GM21576 (cell line): Measurements from ENCODE around the gene MLLT3.

ENCODE experiments used
- ATAC-seq: cut with Tn5 transposase; IDR thresholded peaks from one replicate; pipeline ENCODE4 v1.9.1; 2021; ENCODE audit warnings: mild to moderate bottlenecking, moderate library complexity; ENCODE audit not compliant: unreplicated experiment

Gene MLLT3

DNA sequence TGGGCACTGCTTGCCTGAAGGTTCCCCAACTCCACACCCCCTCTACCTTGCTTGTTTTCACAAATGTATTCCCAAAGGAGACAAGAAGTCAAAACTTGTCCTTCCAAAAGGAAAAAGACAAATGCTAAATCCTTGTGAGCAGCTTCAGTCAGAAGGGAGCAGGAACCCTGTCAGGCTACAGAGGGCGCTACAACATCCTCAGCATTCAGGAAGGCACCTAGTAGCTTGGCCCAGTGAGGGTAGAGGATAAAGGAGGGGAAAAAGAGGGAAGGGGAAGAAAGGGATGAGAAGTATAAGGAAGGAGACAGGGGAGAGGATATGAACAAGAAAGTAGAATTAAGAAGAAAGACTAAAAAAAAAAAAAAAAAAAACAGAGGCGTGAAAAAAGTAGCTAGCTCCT lies 97.5 kb downstream of the MLLT3 start:
- ATAC-seq = no peak

GRCh38 chr9:20518737-20519136 lies 103.6 kb downstream of the MLLT3 start:
- ATAC-seq = no peak

DNA sequence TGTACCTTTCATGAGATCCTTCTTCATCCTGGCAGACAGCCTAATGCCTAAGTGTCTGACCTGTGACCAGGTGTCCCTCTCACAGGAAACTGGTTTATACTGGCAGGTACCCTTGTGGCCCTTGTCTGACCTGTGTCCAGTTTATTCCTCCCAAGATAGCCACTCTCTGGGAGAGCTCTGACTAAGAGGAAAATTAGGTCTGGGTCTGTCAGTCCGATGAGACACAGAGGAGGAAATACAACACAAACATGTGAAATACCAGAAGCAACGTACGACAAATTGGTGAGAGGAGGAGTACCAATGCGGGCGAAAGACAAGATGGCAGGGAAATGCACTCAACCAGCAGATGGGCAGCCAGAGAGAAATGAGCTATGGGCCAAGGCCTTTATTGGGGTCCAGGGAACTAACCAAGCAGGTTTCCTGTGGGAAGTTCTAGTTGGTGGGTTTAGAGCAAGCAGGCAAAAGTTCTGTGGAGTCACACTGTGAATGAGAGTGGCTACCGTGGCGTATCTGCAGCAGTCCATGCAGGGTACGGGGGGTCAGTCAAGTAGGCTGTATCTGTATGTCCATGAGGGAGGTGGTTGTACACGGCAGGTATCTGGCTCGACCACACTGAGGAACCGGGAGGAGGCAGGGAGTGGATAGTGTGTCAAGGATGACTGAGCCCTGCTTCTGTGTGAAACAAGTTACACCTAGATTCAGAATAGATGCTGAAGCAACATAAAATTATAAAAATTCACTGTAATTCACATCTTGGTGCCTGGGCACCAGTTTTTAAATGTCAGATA lies 109.0 kb downstream of the MLLT3 start:
- ATAC-seq = no peak

DNA sequence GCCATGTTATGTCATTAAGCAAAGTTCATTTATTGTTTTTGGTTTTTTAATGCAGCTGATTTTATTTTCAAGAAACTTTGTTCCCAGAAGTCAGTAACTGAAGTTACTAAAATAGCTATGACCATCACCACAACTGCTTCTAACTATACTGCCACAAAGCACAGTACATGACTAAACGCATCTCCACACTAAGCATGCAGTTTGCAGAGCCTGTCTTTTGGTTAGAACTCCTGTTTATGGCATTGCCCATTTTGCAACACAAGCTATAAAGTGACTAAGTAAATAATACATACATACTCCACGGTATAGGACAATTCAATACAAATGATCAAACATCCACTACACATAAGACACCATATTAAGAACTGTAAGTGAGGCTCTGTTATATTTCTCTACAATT lies 109.7 kb downstream of the MLLT3 start:
- ATAC-seq = no peak

DNA sequence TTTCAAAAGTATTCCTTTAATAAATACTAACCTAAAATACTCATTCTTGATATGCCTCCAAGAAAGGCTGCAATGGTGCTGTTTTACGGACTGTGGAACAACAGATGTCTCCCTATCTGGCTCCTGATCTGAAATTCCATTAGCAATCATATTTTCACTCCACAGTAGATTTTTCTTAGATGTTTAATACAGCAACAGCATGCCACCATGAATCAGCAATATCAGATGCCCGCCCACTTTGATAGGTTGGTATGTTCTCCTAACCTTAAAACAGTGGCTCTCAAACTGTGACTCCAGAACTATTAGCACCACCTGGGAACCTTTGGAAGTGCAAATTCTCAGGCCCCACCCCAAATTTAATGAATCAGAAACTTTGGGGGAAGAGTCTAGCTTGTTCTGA lies 110.2 kb downstream of the MLLT3 start:
- ATAC-seq = no peak

DNA sequence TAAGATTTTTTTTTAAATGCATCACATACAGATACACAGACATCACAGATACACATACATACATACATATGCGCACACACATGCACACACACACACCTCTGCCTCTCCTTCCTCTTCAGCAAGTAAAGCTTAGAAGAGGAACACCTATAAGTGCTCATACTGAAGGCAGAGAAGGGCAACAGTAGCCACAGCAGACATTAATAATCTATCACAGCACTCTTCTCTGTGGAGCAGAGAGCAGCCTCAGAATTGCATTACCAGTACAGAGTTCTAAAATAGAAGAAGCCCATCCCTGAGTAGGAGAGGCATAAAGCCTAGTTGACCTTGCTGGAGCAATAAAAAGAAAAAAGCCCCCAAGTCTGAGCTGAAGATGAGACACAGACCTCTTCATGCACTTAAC lies 110.6 kb downstream of the MLLT3 start:
- no peak for ATAC-seq

DNA sequence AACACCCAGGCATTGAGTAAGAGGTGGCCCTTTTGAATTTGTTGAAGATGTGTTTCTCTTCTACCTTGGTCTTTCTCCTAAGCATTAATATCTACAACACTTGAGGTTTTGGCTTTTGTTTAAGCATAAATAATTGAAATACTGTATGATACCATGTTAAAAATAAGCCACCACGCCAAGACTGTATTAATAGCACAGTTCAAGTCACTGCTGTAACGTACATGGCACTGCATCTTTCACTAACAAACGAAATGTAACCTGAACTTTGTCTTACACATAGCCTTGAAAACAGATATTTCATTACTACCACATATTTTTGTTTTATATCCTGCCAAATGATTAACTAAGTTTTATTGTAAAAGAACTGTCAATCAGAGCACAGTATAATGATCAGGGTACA lies 112.8 kb downstream of the MLLT3 start:
- ATAC-seq = no peak

DNA sequence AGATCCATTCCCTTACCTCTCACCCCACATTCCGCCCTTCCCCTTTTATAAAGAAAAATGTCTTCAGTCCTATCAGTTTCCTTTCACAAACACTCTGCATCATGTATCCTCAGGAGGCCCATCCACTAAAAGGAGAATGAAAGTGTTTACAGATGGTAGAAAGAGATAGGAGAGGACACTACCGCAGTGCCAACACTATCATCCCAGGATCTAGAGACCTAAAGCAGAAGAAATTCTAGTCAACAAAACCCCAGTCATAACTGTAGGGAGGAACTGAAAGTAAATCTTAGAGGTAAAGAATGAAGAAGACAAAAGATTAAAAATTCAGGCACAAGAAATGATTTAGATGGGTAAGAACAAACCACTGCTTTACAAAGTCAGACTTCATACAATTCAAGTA lies 114.1 kb downstream of the MLLT3 start:
- peak; percentile 85 for ATAC-seq

DNA sequence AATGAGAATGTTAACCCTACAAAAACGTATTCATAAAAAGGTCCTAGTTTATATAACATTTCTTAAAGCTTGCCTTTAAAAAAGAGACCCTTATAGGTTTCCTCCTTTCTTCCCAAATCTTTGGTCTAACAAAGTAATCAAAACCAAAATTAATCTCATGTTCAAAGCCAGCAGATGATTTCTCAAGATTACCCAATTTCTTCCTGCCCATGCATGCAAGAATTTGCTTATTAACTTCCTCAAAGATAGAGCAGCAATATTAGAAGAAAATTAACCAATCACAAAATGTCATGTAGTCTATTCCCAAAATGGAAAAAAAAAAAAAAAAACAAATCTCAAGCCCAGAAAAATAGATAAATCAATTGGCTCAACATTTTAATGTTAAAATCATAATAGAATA lies 114.9 kb downstream of the MLLT3 start:
- ATAC-seq = no peak

DNA sequence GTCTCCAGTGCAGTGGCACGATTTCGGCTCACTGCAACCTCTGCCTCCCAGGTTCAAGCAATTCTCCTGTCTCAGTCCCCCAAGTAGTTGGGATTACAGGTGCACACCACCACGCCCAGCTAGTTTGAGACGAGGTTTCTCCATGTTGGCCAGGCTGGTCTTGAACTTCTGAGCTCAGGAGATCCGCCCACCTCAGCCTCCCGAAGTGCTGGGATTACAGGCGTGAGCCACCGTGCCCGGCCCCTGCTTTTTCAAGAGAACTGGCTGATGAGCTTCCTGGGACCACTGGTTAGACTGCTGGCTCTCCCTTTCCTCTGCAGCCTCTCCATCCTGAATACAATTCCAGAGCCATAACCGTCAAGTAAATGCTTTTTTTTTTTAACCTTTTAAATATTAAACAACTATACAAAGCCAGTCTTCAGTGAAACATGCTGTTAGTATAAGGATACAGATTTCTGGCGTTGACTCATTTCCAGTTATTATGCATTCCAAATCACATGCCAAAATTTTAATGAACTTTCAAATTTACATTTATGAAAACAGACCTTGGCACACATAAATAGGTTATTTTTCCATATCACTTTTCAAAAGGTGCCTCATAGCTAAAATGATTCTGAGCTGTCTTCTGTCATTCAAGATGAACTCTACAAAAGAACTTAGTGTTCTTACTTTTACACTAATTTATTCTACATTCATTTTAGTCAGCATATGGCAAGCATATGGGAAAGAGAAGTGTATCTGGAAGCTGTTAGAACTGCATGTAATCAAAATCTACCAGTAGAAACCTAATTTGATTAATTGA lies 116.0 kb downstream of the MLLT3 start:
- no peak for ATAC-seq

- no peak for ATAC-seq
Observed at GRCh38 chr9:20505574-20505973, 116.7 kb downstream of the MLLT3 start.

- ATAC-seq = no peak
Observed at GRCh38 chr9:20504930-20505329, 117.4 kb downstream of the MLLT3 start.

- ATAC-seq = no peak
Observed at GRCh38 chr9:20500101-20500500, 122.2 kb downstream of the MLLT3 start.

GRCh38 chr9:20499013-20499412 lies 123.3 kb downstream of the MLLT3 start:
- ATAC-seq = no peak

- ATAC-seq = no peak
Observed at GRCh38 chr9:20496328-20496727, 126.0 kb downstream of the MLLT3 start.

DNA sequence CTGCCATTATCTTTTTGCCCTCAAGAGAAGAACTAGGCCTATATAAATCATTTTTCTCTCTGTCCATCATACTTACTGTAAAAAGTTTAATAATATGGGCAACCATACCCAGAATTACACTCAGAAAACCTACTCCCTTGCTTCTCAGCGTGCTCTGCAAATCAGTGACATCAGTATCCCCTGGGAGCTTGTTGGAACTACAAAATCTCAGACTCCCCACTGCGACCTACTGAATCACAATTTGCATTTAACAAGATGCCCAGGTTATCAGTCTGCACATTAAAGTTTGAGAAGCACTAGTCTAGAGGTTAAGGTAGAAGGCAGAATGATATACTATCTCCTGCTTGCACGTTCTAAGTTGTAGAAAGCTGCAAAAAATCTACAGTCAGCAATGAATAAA lies 127.2 kb downstream of the MLLT3 start:
- no peak for ATAC-seq

DNA sequence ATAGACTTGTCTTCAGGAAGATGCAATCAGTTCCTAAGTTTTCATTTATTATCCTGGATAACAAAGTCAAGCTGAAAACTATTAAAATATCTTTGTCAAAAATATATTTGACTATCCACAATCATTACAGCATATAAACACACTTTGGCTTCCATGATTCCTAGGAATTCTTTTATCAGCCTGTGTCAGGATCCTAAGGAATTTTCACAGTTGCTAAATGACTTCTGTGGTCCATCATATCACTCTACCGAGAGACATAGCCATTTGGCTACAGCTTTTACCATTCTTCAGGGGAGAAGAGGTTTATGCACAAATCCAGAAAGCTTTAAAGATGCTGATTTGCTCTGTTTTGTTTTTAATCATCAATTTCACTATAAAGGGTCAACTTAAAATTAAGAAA lies 128.3 kb downstream of the MLLT3 start:
- ATAC-seq = no peak

DNA sequence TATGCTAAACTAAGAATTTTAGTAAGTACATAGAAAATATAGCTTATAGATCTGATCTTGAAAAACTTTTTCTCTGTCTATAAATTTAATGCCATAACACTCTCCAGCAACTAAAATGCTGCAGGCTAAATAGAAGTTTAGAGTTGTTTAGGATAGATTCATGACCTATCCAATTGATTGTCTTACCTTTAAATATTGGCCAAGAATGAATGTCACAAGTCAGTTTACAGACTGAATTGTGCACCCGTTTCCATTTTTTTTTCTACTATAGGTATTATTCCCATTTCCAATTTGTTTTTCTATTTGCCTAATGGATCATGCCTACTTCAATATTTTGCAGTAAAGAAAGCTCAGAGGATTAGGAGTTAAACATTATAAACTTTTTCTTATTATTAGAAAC lies 129.5 kb downstream of the MLLT3 start:
- no peak for ATAC-seq

GRCh38 chr9:20491612-20492011 lies 130.7 kb downstream of the MLLT3 start:
- ATAC-seq = no peak

DNA sequence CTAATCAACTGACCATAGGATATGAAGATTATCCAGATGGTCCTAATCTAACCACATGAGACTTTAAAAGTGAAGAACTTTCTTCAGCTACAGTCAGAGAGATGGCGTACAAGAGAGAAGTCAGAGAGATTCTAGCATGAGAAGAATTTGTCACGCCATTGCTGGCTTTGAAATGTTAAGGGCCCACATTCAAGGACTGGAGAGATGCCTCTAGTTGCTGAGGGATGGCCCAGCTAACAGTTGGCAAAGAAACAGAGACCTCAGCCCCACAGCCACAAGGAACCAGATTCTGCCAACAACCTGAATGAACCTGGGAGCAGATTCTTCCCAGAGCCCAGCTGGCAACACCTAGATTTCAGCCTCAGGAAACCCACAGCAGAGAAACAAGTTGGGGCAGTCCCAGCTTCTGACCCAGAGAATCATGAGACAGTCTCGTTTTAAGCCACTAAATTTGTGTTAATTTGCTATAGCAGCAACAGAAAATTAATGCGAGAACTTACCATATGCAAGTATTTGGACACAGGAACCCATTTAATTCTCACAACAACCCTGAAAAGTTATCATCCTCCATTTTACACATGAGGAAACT lies 132.0 kb downstream of the MLLT3 start:
- ATAC-seq = no peak

- no peak for ATAC-seq
Observed at GRCh38 chr9:20488691-20489090, 133.6 kb downstream of the MLLT3 start.

DNA sequence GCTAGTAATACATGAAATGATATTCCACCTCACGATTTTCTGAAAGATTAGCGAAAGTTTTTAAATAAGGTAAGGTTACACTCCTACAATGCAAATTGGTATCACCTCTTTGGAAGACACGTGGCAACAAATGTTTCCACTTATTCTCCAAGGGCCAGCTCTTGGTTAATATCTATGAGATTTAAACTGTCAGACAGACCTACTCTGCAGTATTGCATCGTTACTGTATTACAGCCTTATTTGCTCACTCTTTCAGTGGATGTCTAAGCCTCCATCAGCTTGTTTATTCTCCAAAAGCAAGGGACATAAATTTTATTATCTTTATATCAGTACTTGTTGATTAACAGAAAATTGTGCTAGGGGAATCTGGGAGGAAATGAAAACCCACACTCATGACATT lies 135.7 kb downstream of the MLLT3 start:
- no peak for ATAC-seq
